GM19193 (cell line): Measurements from ENCODE around the gene NEDD4.

Source experiments
- POLR2A ChIP-seq: IDR thresholded peaks from 4 replicates; pipeline ENCODE4 v1.6.1; 2011; ENCODE audit not compliant: insufficient read depth, insufficient read length; ENCODE audit errors: extremely low read depth

NEDD4 gene

DNA sequence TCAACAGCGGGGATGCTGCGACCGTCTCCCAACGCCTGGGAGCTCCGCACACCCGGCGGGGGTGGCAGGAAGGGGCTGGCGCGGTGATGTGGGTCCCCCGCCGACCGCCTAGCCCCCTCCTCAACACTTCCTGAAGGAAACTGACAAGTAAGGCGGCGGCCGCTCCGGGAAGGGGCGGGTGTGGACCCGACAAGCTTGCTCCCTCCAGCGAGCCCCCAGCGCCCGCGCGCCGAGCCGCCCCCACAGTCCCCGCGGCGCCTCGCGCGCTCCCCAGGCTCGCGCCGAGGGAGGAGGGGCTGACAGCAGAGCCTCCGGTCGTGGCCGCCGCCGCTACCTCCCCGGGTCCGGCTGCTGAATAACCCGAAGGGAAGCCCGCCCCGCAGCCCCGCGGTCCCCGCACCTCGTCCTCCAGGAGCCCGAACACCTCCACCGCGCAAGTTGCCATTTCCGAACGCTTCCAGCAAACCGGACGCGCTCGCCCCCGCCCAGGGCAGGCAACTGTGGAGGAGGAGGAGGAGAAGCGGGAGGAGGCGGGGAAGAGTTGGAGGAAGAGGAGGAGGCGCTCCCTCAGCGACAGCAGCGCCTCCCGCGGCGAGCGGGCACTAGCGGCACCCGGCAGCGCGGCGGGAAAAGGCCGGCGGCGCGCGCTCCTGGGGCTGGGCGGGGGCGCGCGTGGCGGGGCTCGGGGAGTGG, at the start of gene NEDD4:
TSS of gene NEDD4 (minus strand) at position 502 of the 693 bp plus-strand sequence. CDS start at position 445, 57 bp downstream.
- peak; percentile 33 for TF ChIP-seq POLR2A

DNA sequence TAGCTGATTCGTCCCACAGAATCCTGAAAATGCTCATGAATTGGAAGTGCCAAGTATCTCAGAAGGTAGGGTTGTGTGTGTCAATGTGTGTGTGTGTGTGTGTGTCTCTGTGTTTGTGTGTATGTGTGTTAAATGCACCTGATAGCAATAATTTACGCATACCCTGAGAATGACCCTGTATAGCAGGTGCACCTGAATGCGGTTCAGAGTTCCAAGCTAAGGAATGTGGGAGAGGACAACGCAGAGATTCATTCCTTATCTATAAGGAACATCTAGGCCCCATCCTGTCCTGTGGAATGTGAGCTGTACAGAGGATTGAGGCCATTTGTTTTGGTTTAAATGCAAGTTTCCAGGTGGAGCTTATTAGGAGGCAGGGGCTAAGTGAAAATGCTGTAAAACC, 49.1 kb upstream of the NEDD4 start:
- no peak for TF ChIP-seq POLR2A

DNA sequence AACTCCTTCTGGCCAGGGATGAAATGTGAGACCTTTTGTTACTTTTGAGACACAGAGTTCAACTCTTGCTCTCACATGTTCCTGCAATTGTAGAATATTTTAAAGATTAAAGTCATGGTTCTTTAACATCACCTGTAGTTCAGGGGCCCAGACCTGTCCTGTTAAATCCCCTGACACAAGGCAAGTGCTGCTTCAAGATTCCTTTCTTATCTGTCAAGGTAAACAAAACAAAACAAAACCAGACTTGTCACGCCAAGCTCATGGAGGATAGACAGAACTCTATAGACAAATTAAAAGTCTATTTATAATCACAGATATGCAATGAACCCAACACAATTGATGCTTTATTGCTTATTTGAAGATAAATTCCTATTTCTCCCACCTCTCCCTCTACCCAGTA, 48.6 kb upstream of the NEDD4 start:
- no peak for TF ChIP-seq POLR2A

DNA sequence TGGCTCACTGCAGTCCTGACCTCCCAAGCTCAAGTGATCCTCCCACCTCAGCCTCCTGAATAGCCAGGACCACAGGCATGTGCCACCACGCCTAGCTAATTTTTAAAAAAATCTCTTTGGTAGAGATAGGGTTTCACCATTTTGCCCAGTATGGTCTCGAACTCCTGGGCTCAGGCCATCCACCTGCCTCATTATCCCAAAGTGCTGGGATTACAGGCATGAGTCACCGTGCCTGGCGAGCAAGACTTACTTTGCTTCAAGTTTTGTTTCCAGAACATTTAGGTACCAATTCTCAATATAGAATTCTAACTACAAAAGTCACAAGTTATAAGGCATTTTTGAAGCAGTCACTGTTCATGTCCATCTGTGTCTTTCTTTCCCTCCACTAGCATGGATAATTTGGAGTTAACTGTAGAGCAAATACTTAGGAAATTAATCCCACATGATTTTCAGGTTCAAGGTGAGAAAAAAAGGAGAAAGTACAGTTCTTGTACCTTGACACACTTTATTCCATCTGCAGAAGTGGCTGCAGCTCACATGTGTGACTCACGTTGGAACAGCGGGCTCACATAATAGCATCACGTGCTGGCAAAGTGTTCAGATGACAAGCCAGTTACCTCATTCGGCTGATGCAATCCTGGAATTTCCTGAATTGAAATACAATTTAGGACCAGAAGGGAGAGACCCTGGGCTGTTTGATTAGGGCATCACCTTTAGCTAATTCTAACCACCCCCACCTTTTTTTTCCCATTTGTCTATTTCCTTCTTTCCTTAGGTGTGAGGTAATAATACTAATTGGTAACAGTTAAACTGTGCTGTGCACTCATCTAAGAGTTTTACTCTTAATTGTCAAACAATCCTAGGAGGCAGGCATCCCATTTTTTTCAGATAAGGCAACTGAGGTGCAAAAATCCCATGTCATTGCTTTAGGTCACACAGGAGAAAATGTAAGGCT, 46.9 kb upstream of the NEDD4 start:
- no peak for TF ChIP-seq POLR2A

- TF ChIP-seq POLR2A, result no peak
Measured at GRCh38 chr15:56038707-56039106, 45.3 kb upstream of the NEDD4 start.

DNA sequence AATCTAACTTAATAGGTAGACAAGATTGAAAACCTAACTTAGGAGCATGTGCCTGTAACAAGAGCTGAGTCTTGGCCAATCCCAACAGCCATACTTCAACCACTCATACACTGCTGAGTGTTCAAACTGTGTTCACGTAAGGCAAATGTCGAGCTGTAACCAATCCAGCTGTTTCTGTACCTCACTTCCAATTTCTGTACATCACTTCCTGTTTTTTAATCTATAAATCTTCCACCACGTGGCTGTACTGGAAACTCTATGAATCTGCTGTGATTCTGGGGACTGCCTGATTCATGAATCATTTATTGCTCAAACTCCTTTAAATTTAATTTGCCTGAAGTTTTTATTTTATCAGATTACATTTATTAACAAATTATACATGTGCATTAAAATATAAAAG, 44.6 kb upstream of the NEDD4 start:
- no peak for TF ChIP-seq POLR2A

DNA sequence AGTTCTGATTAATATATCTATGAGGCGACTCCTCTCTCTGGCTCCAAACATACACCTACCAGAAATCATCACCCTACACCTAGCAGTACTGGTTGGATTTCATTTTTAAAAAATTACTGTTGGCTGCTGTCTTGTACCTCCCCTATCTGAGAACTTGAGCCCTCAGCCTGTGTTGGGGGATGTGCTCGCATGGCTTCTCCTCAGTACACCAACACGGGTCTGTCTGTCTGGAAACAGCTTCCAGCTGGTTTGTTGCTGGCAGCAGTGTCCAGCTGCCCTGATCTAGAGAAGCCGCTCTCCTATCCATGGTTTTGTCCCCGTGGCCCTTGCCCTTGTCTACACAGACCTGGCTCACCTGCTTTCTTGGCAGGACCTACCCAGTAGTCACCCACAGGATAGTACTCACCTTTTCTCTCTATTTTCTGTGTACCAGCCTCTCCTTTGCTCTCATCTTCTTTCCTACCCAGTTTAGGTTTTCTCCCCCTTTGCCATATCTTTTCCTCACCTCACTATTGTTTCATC, 43.2 kb upstream of the NEDD4 start:
- TF ChIP-seq POLR2A, result no peak

DNA sequence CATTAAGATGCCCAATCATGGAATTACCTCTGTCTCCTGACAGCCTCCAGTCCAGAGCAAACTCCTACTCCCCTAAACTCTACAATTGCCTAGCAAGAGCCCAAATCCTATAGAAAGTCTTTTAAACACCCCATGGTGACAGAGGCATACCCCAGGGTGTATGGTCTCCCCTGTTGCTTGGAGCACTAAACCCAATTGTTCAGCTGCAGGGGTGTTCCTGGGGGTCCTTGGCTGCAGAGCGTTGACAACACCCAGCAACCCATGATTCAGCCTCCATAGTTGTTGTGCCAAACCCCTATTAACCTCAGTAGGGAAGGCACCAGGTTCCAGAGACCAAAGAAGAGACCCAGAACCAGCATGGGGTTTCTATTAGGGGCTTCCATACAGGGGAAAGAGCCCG, 41.8 kb upstream of the NEDD4 start:
- TF ChIP-seq POLR2A, result no peak

DNA sequence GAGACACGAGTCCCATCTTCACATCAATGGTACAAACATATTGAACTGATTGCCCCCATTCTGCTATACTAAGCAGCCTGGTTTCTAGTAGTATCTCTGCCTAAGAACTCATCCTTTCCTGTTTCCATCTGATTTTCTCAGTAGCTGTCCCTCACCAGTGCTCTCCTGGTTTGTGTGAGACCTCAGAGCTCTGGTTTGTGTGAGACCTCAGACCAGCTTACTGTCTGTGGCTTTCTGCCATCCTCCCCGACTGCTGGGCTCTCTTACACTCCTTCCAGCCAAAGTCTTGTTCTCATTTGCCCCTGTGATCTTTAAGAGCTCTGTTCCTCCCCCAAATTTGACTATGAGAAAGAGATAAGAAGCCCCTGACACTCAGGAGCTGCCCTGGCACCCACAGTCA, 41.1 kb upstream of the NEDD4 start:
- no peak for TF ChIP-seq POLR2A

- TF ChIP-seq POLR2A, result no peak
Measured at GRCh38 chr15:56032373-56032772, 39.0 kb upstream of the NEDD4 start.

GRCh38 chr15:56031836-56032235, 38.4 kb upstream of the NEDD4 start:
- no peak for TF ChIP-seq POLR2A

DNA sequence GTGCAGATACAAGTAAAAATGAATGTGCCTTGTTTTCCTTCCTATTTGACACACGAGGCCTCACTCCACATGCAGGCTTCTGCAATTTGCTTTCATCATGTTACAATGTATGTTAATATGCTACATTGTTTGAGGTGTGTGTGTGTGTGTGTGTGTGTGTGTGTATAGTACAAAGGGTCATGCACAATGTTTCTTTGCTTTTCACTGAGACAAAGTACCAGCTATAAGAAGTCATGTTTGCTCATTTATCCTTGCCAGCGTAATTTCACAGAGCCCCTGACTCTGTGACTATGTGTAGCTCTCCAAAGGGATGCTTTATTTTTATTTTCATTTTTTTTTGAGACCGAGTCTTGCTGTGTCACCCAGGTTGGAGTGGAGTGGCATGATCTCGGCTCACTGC, 38.0 kb upstream of the NEDD4 start:
- no peak for TF ChIP-seq POLR2A

- no peak for TF ChIP-seq POLR2A
Measured at GRCh38 chr15:56028430-56028829, 35.0 kb upstream of the NEDD4 start.

- TF ChIP-seq POLR2A, result no peak
Measured at GRCh38 chr15:56019819-56020486, 26.5 kb upstream of the NEDD4 start.
